Endothelial cell (in vitro differentiated cells): Measurements from ENCODE around the gene KRTAP5-11. TPM values are rescaled to one million over a fixed set of nuclear protein-coding genes. Genes with fewer than 3 reads are reported as not detected.
"Not testable (repeated sequence)": the region's sequence is repeated elsewhere in the genome, so short reads cannot be mapped to it uniquely, and the experiment has no call there.

ENCODE experiments used
- DNase-seq: peaks from one replicate; pipeline ENCODE4 v3.0.0; 2021; ENCODE audit warnings: low spot score
- H3K27ac Mint-ChIP-seq: one replicate; pipeline ENCODE4 v1.8.0; 2021; ENCODE audit warnings: mixed read lengths, inconsistent platforms; ENCODE audit not compliant: unreplicated experiment
- H3K27me3 Mint-ChIP-seq: one replicate; pipeline ENCODE4 v1.8.0; 2021; ENCODE audit warnings: mild to moderate bottlenecking, moderate library complexity, mixed read lengths, inconsistent platforms; ENCODE audit not compliant: unreplicated experiment
- H3K36me3 Mint-ChIP-seq: one replicate; pipeline ENCODE4 v1.8.0; 2021; ENCODE audit warnings: mild to moderate bottlenecking, low read depth, mixed read lengths, inconsistent platforms; ENCODE audit not compliant: unreplicated experiment
- H3K4me1 Mint-ChIP-seq: one replicate; pipeline ENCODE4 v1.8.0; 2021; ENCODE audit warnings: mild to moderate bottlenecking, mixed read lengths, inconsistent platforms; ENCODE audit not compliant: unreplicated experiment
- H3K4me3 Mint-ChIP-seq: one replicate; pipeline ENCODE4 v1.8.0; 2021; ENCODE audit warnings: mild to moderate bottlenecking, mixed read lengths, inconsistent platforms; ENCODE audit not compliant: unreplicated experiment
- H3K9me3 Mint-ChIP-seq: one replicate; pipeline ENCODE4 v1.8.0; 2021; ENCODE audit warnings: mixed read lengths, inconsistent platforms; ENCODE audit not compliant: unreplicated experiment
- CTCF ChIP-seq: fragments of 200-600 bp; sonication (generic); IDR thresholded peaks from one replicate; pipeline ENCODE4 v1.5.0; 2021; ENCODE audit warnings: antibody characterized with exemption; ENCODE audit not compliant: unreplicated experiment
- total RNA-seq: library from RNA; stranded (reverse); fragmentation: NEBNext Ultra II Directional; extraction: Animal tissue kit (Norgen Biotek cat#: 25700); gene quantifications from one replicate; pipeline ENCODE4 v1.2.1, GENCODE V29; 2021; ENCODE audit not compliant: unreplicated experiment

The KRTAP5-11 gene
- total RNA-seq, 1 donor from 2014 or later = not detected

DNA sequence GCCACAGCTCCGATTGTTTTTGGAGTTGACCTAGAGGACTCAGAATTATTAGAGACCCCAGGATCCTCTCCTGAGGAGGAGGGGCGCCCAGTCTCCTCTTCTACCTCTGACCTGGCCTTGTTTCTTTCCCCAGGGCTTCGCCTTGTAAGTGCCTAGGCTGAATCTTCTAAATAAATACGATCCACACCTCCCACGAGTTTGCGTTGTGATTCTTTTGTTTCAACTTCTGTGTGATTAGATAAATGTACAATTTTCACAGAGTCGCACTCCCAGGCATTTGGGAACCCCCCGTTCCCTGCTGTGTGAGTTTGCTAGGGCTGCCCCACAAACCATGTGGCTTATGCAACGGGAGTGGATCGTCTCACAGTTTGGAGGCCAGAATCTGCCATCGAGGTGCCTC, 43.7 kb downstream of the KRTAP5-11 start:
- Mint-ChIP-seq H3K27ac (no peak overlapping the region), H3K9me3 (peaks cover 6% of the 10 kb centered on the region), H3K27me3 (peaks cover 2% of the 10 kb centered on the region), H3K4me1 (peaks cover 7% of the 10 kb centered on the region), H3K36me3 (peaks cover 4% of the 10 kb centered on the region), H3K4me3 (no peak overlapping the region)
- TF ChIP-seq CTCF = no peak
- no peak for DNase-seq

DNA sequence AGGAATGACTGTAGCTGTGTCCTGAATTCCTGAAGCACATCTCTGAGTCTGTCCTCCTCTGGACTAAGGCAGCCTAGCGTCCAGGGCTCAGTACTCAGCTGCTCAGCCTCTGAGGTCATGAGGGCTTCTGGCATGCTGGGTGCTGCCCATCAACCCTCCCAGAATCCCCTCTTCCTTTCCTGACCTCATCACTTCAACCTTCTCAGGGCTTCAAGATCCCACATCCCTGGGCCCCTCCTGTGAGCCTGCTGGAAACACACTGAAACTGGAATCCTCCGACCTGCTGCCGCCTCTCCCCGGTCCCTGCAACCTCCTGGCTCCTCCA, 44.0 kb downstream of the KRTAP5-11 start:
- no peak overlapping the region for H3K4me3 Mint-ChIP-seq
- H3K4me1 Mint-ChIP-seq = peaks cover 7% of the 10 kb centered on the region
- TF ChIP-seq CTCF = no peak
- H3K27ac Mint-ChIP-seq = no peak overlapping the region
- no peak for DNase-seq
- H3K27me3 Mint-ChIP-seq = peaks cover 2% of the 10 kb centered on the region
- H3K9me3 Mint-ChIP-seq = peaks cover 6% of the 10 kb centered on the region
- peaks cover 4% of the 10 kb centered on the region for H3K36me3 Mint-ChIP-seq

GRCh38 chr11:71537977-71538665, 44.6 kb downstream of the KRTAP5-11 start, which contains the start of gene KRTAP5-8:
KRTAP5-8 (plus strand) TSS chr11:71538025; CDS start chr11:71538056, 31 bp downstream.
- H3K36me3 Mint-ChIP-seq, DNase-seq, H3K4me3 Mint-ChIP-seq, H3K9me3 Mint-ChIP-seq, H3K4me1 Mint-ChIP-seq, H3K27me3 Mint-ChIP-seq, H3K27ac Mint-ChIP-seq: not testable (repeated sequence)

DNA sequence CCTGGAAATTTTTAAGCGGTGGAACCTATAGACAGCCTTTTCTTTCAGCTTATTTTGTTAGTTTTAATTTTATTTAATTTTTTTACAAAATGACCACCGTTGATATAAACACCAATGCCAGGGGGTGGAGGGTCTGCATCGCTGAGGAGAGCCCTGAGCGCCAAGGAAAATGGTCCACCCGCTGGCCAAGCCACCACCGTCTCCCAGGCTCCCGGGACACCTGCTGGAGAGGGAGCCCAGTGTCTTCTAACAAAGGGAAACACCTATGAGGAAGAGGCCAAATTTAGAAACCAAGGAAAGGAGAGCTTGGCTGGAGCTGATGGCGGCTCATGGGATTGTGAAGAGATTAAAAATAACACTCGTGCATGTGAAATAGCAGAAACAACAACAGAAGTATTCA, 45.1 kb downstream of the KRTAP5-11 start:
- Mint-ChIP-seq H3K4me1 (peaks cover 7% of the 10 kb centered on the region), H3K27me3 (peaks cover 2% of the 10 kb centered on the region), H3K27ac (no peak overlapping the region), H3K36me3 (peaks cover 4% of the 10 kb centered on the region), H3K9me3 (peaks cover 6% of the 10 kb centered on the region), H3K4me3 (no peak overlapping the region)
- no peak for DNase-seq
- no peak for TF ChIP-seq CTCF

GRCh38 chr11:71535825-71536224, 46.9 kb downstream of the KRTAP5-11 start:
- TF ChIP-seq CTCF = no peak
- H3K27ac Mint-ChIP-seq = no peak overlapping the region
- H3K4me3 Mint-ChIP-seq = no peak overlapping the region
- H3K4me1 Mint-ChIP-seq = peaks cover 7% of the 10 kb centered on the region
- peaks cover 3% of the 10 kb centered on the region for H3K36me3 Mint-ChIP-seq
- no peak for DNase-seq
- H3K27me3 Mint-ChIP-seq = peaks cover 2% of the 10 kb centered on the region
- peaks cover 3% of the 10 kb centered on the region for H3K9me3 Mint-ChIP-seq

- not testable (repeated sequence) for H3K36me3 Mint-ChIP-seq, DNase-seq, H3K4me3 Mint-ChIP-seq, H3K27ac Mint-ChIP-seq, H3K9me3 Mint-ChIP-seq, H3K27me3 Mint-ChIP-seq, H3K4me1 Mint-ChIP-seq
These were observed 47.7 kb downstream of the KRTAP5-11 start for GRCh38 chr11:71534711-71535608.
